ENCODE results near the gene LBH. TPM values are rescaled to one million over a fixed set of nuclear protein-coding genes. Genes with fewer than 3 reads are reported as not detected.

LBH gene
- total and polyA plus RNA-seq, 7 donors, result 6.5 to 15.5 (median 11.1) TPM

DNA sequence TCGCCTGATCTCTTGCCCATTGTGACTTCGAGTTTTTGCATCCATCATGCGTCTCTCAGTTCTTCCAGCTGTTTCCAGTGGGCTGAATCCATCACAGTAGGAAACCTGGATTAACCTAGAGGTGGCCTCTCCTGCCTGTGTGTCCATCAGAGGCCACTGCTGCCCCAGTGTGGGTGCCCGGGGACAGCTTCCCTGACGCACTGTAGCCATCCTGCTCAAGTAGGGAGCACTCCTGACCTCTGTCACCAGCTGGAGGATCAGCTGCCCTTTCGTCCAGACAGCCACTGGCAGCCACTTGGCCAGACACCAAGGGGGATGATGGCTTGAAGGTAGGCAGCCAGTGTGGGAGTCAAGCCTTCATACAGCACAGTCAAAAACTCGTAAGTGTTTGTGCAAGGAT, 36.9 kb upstream of the LBH start:
- no peak overlapping the region for H3K4me3 ChIP-seq
- no peaks in the 10 kb centered on the region for H3K36me3 ChIP-seq (ENCODE audit: insufficient read depth in 1 of 2, low read depth in 1 of 2)
- no peaks in the 10 kb centered on the region for H3K9me3 ChIP-seq
- no peaks in the 10 kb centered on the region for H3K4me1 ChIP-seq
- H3K27me3 ChIP-seq (ENCODE audit: insufficient read depth in 3 of 3, low read length in 2 of 3), result peaks cover 0 to 6% (median 0%) of the 10 kb centered on the region in 3 donors
- 71 to 82% (median 76%) methylated on average over 7 of the region's 7 CpGs for WGBS, 3 donors
- intact Hi-C loops (cut with DNase I), result no loop called here
- no peak overlapping the region for H3K27ac ChIP-seq
- TF ChIP-seq, protein P1, sequence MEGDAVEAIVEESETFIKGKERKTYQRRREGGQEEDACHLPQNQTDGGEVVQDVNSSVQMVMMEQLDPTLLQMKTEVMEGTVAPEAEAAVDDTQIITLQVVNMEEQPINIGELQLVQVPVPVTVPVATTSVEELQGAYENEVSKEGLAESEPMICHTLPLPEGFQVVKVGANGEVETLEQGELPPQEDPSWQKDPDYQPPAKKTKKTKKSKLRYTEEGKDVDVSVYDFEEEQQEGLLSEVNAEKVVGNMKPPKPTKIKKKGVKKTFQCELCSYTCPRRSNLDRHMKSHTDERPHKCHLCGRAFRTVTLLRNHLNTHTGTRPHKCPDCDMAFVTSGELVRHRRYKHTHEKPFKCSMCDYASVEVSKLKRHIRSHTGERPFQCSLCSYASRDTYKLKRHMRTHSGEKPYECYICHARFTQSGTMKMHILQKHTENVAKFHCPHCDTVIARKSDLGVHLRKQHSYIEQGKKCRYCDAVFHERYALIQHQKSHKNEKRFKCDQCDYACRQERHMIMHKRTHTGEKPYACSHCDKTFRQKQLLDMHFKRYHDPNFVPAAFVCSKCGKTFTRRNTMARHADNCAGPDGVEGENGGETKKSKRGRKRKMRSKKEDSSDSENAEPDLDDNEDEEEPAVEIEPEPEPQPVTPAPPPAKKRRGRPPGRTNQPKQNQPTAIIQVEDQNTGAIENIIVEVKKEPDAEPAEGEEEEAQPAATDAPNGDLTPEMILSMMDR (IDR thresholded peaks at IDR 0.05), result no peak
- DNase-seq, result no peak
- no peak for ATAC-seq

DNA sequence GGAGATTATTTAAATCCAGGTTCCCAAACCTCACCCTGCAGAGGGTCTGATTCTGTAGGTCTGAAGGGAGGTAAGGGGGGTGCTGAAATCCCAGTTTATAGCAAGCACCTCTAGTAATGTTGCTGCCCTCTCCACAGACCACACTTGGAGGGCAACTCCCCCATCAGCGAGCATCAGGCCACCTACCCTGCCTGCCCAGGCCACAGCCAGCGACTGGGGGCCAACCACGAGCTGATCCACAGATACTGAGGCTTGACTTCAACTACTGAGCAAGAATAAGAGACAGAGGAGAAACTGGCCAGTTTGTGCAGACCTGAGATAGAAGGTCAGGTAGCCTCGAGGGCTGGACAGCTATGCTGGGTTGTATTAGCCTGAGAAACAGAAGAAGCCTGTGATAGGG, 36.3 kb upstream of the LBH start:
- TF ChIP-seq, protein P1 (IDR thresholded peaks at IDR 0.05), result no peak
- DNase-seq, result no peak
- Histone ChIP-seq H3K36me3 (ENCODE audit: insufficient read depth in 1 of 2, low read depth in 1 of 2) (no peaks in the 10 kb centered on the region), H3K27ac (no peak overlapping the region), H3K4me1 (no peaks in the 10 kb centered on the region), H3K4me3 (no peak overlapping the region), H3K9me3 (no peaks in the 10 kb centered on the region), H3K27me3 (ENCODE audit: insufficient read depth in 3 of 3, low read length in 2 of 3) (peaks cover 0 to 6% (median 0%) of the 10 kb centered on the region in 3 donors)
- ATAC-seq, result no peak
- WGBS, 3 donors, result 76 to 84% (median 79%) methylated on average over 4 of the region's 4 CpGs
- intact Hi-C loops (cut with DNase I), result no loop called here

DNA sequence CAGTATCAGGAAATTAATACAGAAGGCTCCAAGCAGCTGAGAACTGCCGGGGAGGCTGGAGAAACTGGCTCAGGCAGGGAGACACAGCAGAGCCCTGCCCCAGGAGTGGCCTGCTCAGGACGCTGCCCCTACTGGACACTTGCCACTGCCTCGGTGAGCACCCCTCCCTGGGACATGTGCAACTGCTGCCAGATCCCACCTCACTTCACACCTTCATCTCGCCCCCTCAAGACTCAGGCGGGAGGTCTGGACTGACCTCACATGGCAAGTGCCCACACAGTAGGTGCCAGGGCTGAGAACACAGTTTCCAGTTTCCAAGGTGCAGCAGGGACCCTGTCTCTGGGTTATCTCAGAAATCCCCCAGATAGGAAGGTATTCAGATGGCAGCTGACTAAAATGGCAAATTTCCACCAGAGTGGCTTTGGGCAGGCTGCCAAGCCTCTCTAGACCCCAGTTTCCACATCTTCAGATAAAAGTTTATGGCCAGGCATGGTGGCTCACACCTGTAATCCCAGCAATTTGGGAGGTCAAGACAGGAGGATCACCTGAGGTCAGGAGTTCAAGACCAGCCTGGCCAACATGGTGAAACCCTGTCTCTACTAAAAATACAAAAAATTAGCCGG, 33.7 kb upstream of the LBH start:
- WGBS, 3 donors, result 69 to 77% (median 76%) methylated on average over 6 of the region's 6 CpGs
- H3K27me3 ChIP-seq (ENCODE audit: insufficient read depth in 3 of 3, low read length in 2 of 3), result peaks cover 0 to 6% (median 0%) of the 10 kb centered on the region in 3 donors
- TF ChIP-seq, protein P1 (IDR thresholded peaks at IDR 0.05), result no peak
- H3K4me3 ChIP-seq, result no peak overlapping the region
- no peak for DNase-seq
- H3K36me3 ChIP-seq (ENCODE audit: insufficient read depth in 1 of 2, low read depth in 1 of 2), result no peaks in the 10 kb centered on the region
- no peaks in the 10 kb centered on the region for H3K4me1 ChIP-seq
- ATAC-seq, result no peak
- no peaks in the 10 kb centered on the region for H3K9me3 ChIP-seq
- H3K27ac ChIP-seq, result no peak overlapping the region
- intact Hi-C loops (cut with DNase I), result no loop called here

DNA sequence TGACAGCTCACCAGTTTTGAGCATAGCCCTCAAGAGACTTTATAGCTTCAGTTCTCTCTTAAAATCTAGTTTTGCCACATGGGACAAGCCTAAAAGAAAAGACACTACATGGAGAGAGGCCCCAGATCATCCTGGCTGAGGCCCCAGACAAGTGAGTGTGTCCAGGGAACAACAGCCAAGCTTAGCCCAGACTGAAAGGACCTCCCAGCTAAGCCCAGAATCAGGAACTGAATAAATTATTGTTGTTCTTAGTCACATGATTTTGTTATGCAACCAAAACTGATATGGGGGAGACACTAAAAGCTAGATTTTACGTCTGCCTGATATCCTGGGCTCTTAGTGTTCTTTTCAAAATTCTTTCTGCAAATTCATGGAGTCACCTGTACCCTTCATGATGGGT, 29.3 kb upstream of the LBH start:
- intact Hi-C loops (cut with DNase I), result loop anchor here in 1 of 2 donors (10.0 kb wide), 2 partner anchors 973 to 1133 kb away; no protein-coding TSS in a partner anchor
- Histone ChIP-seq H3K4me3 (no peak overlapping the region), H3K36me3 (ENCODE audit: insufficient read depth in 1 of 2, low read depth in 1 of 2) (no peaks in the 10 kb centered on the region), H3K27me3 (ENCODE audit: insufficient read depth in 3 of 3, low read length in 2 of 3) (peaks cover 0 to 2% (median 0%) of the 10 kb centered on the region in 3 donors), H3K4me1 (no peaks in the 10 kb centered on the region), H3K9me3 (no peaks in the 10 kb centered on the region), H3K27ac (no peak overlapping the region)
- DNase-seq (peak; percentile 41 to 63), ATAC-seq (peak in 3 of 4 donors; percentile 53 to 67 (median 65))
- TF ChIP-seq, protein P1 (IDR thresholded peaks at IDR 0.05), result no peak
- 54 to 76% (median 71%) methylated on average over 1 of the region's 1 CpG for WGBS, 3 donors

DNA sequence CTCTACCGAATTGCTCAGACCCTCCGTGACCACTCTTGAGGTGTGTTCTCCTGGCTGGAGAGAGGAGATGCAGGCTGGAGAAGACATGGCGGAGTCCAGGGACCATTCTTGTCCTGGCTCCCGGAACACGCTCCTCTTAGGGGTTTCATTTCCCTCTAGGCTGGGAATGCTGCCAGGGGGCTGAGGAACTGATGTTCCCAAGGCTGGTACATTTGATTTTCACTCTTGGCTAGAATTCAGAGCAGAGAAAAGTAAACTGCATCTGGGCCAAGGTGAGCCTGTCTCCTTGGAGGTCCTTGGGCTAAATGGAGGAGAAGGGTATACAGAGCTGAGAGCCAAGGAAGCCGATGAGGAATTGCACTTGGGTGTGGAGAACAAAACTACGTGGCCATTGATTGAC, 28.2 kb upstream of the LBH start:
- 87 to 96% (median 92%) methylated on average over 7 of the region's 7 CpGs for WGBS, 3 donors
- no peaks in the 10 kb centered on the region for H3K9me3 ChIP-seq
- H3K27me3 ChIP-seq (ENCODE audit: insufficient read depth in 3 of 3, low read length in 2 of 3), result peaks cover 0 to 2% (median 0%) of the 10 kb centered on the region in 3 donors
- no peaks in the 10 kb centered on the region for H3K4me1 ChIP-seq
- no peak overlapping the region for H3K4me3 ChIP-seq
- DNase-seq (no peak), ATAC-seq (no peak)
- no peak overlapping the region for H3K27ac ChIP-seq
- TF ChIP-seq, protein P1 (IDR thresholded peaks at IDR 0.05), result no peak
- H3K36me3 ChIP-seq (ENCODE audit: insufficient read depth in 1 of 2, low read depth in 1 of 2), result no peaks in the 10 kb centered on the region
- intact Hi-C loops (cut with DNase I), result loop anchor here in 1 of 2 donors (10.0 kb wide), 2 partner anchors 972 to 1132 kb away; no protein-coding TSS in a partner anchor
